HEK293T (cell line): ENCODE data around the gene KRTAP2-4.

Experiments
- ARNT ChIP-seq: fragments of 450-650 bp; IDR thresholded peaks from 2 replicates; pipeline ENCODE4 v1.6.1; 2017; ENCODE audit warnings: mild to moderate bottlenecking
- FOXA1 ChIP-seq: fragments of 450-650 bp; IDR thresholded peaks from 2 replicates; pipeline ENCODE4 v1.6.1; 2016; ENCODE audit warnings: mild to moderate bottlenecking
- FOXM1 ChIP-seq: fragments of 450-650 bp; IDR thresholded peaks from 2 replicates; pipeline ENCODE4 v1.6.1; 2017; ENCODE audit warnings: mild to moderate bottlenecking, borderline replicate concordance
- PKNOX1 ChIP-seq: fragments of 450-650 bp; IDR thresholded peaks from 2 replicates; pipeline ENCODE4 v1.6.1; 2016
- SP1 ChIP-seq: fragments of 450-650 bp; IDR thresholded peaks from 2 replicates; pipeline ENCODE4 v1.6.1; 2017
- TARDBP ChIP-seq: fragments of 450-650 bp; IDR thresholded peaks from 2 replicates; pipeline ENCODE4 v1.6.1; 2016

DNA sequence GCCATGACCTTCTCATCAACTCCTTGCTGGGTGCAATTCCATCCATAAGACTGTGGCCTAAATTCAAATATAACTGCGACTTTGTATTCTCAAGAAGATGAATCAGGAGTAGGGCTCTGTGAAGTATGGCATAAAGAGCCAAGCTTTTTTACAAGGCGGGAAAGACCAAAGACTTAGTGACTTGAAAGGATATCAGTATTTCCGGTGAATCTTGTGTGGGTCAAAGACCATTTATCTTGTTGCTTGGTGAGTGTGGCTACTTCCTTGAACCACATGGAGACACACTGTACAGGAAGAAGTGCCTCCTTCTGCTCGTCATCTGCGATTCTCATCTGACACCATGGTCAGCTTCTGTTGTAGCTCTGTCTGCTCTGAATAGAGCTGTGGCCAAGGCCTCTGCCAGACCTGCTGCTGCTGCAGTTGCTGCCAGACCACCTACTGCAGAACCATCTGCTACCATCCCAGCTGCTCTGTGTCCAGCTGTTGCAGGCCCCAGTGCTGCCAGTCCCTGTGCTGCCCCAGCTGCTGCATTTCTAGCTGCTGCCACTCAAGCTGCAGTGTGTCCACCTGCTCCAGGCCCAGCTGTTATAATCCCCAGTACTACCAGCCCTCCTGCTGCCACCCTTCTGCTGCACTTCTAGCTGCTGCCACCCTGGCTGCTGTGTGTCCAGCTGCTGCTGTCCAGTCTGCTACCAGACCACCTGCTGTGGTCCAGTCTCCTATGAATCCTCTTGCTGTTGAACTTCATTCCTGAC lies 6.1 kb upstream of the KRTAP2-4 start:
- TF ChIP-seq SP1 (no peak), TARDBP (no peak), PKNOX1 (no peak), FOXM1 (no peak), FOXA1 (no peak), ARNT (no peak)
